Astrocyte of the spinal cord (primary cell): ENCODE results near the gene RANBP10.

Experiments
- DNase-seq: peaks from one replicate; pipeline ENCODE4 v3.0.0; 2011; ENCODE audit warnings: low read depth, low spot score
- H3K4me3 ChIP-seq: 2 replicates; pipeline ENCODE4 v1.5.1; 2011; ENCODE audit warnings: low read depth, mild to moderate bottlenecking, low read length, moderate library complexity
- CTCF ChIP-seq: IDR thresholded peaks from 2 replicates; pipeline ENCODE4 v1.5.1; 2012; ENCODE audit warnings: low read depth, mild to moderate bottlenecking, low read length, inconsistent platforms
- in situ Hi-C: cut with HindIII; loops from 2 replicates; pipeline ENCODE4 v1.10.0; 2017; ENCODE audit warnings: low sequenced_read_pairs

Gene RANBP10

GRCh38 chr16:67749436-67750078 lies 56.8 kb downstream of the RANBP10 start:
- in situ Hi-C loops: no loop called here

GRCh38 chr16:67748834-67749233 lies 57.5 kb downstream of the RANBP10 start:
- in situ Hi-C loops: no loop called here
- H3K4me3 ChIP-seq: no peak overlapping the region
- no peak for DNase-seq
- TF ChIP-seq CTCF: no peak

More at GRCh38 chr16:67749436-67750078, 56.8 kb downstream of the RANBP10 start:
- DNase-seq: no peak
- no peak overlapping the region for H3K4me3 ChIP-seq
- no peak for TF ChIP-seq CTCF

- no peak overlapping the region for H3K4me3 ChIP-seq
- no peak for TF ChIP-seq CTCF
- in situ Hi-C loops: no loop called here
- no peak for DNase-seq
These were observed 59.5 kb downstream of the RANBP10 start for GRCh38 chr16:67746846-67747245.

GRCh38 chr16:67741118-67741517 lies 65.2 kb downstream of the RANBP10 start:
- no peak for TF ChIP-seq CTCF
- DNase-seq: no peak
- in situ Hi-C loops: no loop called here
- no peak overlapping the region for H3K4me3 ChIP-seq

GRCh38 chr16:67740391-67740790 lies 66.0 kb downstream of the RANBP10 start:
- no peak for DNase-seq
- in situ Hi-C loops: no loop called here
- no peak for TF ChIP-seq CTCF
- H3K4me3 ChIP-seq: no peak overlapping the region

GRCh38 chr16:67736858-67737257 lies 69.5 kb downstream of the RANBP10 start:
- in situ Hi-C loops: no loop called here

More at GRCh38 chr16:67736858-67737257, 69.5 kb downstream of the RANBP10 start:
- no peak overlapping the region for H3K4me3 ChIP-seq
- DNase-seq: no peak
- no peak for TF ChIP-seq CTCF
